22Rv1 (cell line): ENCODE data around the gene KMT2B.

Experiments
- CTCF ChIP-seq: fragments of 450-650 bp; IDR thresholded peaks from 2 replicates; pipeline ENCODE4 v1.5.1; 2017; ENCODE audit warnings: mild to moderate bottlenecking
- ZFX ChIP-seq: fragments of 450-650 bp; IDR thresholded peaks from 2 replicates; pipeline ENCODE4 v1.6.1; 2017; ENCODE audit warnings: antibody characterized with exemption, borderline replicate concordance

GRCh38 chr19:35675589-35676140, 42.1 kb upstream of the KMT2B start:
- TF ChIP-seq CTCF: no peak
- no peak for TF ChIP-seq ZFX
